ENCODE data around the gene TTPAL. TPM values are rescaled to one million over a fixed set of nuclear protein-coding genes. Genes with fewer than 3 reads are reported as not detected.

Gene TTPAL
- total RNA-seq, 1 donor from 2014 or later, result 16.0 TPM

GRCh38 chr20:44431118-44431501 lies 44.6 kb upstream of the TTPAL start:
- H3K4me1 ChIP-seq, result no peaks in the 10 kb centered on the region
- H3K27ac ChIP-seq, result no peak overlapping the region
- no peaks in the 10 kb centered on the region for H3K9me3 ChIP-seq
- no peak for DNase-seq (ENCODE audit: extremely low spot score in 2 of 2)
- H3K27me3 ChIP-seq, result no peaks in the 10 kb centered on the region
- H3K36me3 ChIP-seq, result no peaks in the 10 kb centered on the region
- intact Hi-C loops (cut with DNase I), result no loop called here
- TF ChIP-seq CTCF (IDR thresholded peaks at IDR 0.05) (no peak), POLR2AphosphoS5 (IDR thresholded peaks at IDR 0.05; ENCODE audit: insufficient read depth in 1 of 2, low read depth in 1 of 2) (no peak), POLR2A (IDR thresholded peaks at IDR 0.05) (no peak)
- H3K4me3 ChIP-seq, result no peak overlapping the region

- H3K9me3 ChIP-seq, result no peaks in the 10 kb centered on the region
- H3K4me1 ChIP-seq, result no peaks in the 10 kb centered on the region
- TF ChIP-seq POLR2A (IDR thresholded peaks at IDR 0.05), result no peak
- no peak for TF ChIP-seq POLR2AphosphoS5 (IDR thresholded peaks at IDR 0.05; ENCODE audit: insufficient read depth in 1 of 2, low read depth in 1 of 2)
- no peak for TF ChIP-seq CTCF (IDR thresholded peaks at IDR 0.05)
- no peaks in the 10 kb centered on the region for H3K36me3 ChIP-seq
- intact Hi-C loops (cut with DNase I), result no loop called here
- H3K27ac ChIP-seq, result no peak overlapping the region
- DNase-seq (ENCODE audit: extremely low spot score in 2 of 2), result no peak
- H3K27me3 ChIP-seq, result no peaks in the 10 kb centered on the region
- H3K4me3 ChIP-seq, result no peak overlapping the region
Observed at GRCh38 chr20:44431502-44432234, 44.0 kb upstream of the TTPAL start.

GRCh38 chr20:44432618-44433577 lies 42.8 kb upstream of the TTPAL start:
- no peak for DNase-seq (ENCODE audit: extremely low spot score in 2 of 2)
- no peaks in the 10 kb centered on the region for H3K4me1 ChIP-seq
- no peak overlapping the region for H3K4me3 ChIP-seq
- H3K27me3 ChIP-seq, result no peaks in the 10 kb centered on the region
- TF ChIP-seq POLR2AphosphoS5 (IDR thresholded peaks at IDR 0.05; ENCODE audit: insufficient read depth in 1 of 2, low read depth in 1 of 2), result no peak
- no peak for TF ChIP-seq POLR2A (IDR thresholded peaks at IDR 0.05)
- TF ChIP-seq CTCF (IDR thresholded peaks at IDR 0.05), result no peak
- no peaks in the 10 kb centered on the region for H3K36me3 ChIP-seq
- no peaks in the 10 kb centered on the region for H3K9me3 ChIP-seq
- H3K27ac ChIP-seq, result no peak overlapping the region
- intact Hi-C loops (cut with DNase I), result no loop called here

GRCh38 chr20:44433751-44434538 lies 41.7 kb upstream of the TTPAL start:
- Histone ChIP-seq H3K4me1 (no peaks in the 10 kb centered on the region), H3K4me3 (no peak overlapping the region), H3K27ac (no peak overlapping the region), H3K27me3 (no peaks in the 10 kb centered on the region), H3K36me3 (no peaks in the 10 kb centered on the region), H3K9me3 (no peaks in the 10 kb centered on the region)
- DNase-seq (ENCODE audit: extremely low spot score in 2 of 2), result no peak
- intact Hi-C loops (cut with DNase I), result no loop called here
- no peak for TF ChIP-seq POLR2AphosphoS5 (IDR thresholded peaks at IDR 0.05; ENCODE audit: insufficient read depth in 1 of 2, low read depth in 1 of 2)
- no peak for TF ChIP-seq POLR2A (IDR thresholded peaks at IDR 0.05)
- no peak for TF ChIP-seq CTCF (IDR thresholded peaks at IDR 0.05)
